DND-41 (cell line): Measurements from ENCODE around the gene TEKT3.

Source experiments
- CTCF ChIP-seq: IDR thresholded peaks from 2 replicates; pipeline ENCODE4 v1.5.1; 2012; ENCODE audit warnings: borderline replicate concordance, low read length, moderate library complexity, mild to moderate bottlenecking; ENCODE audit not compliant: poor library complexity, severe bottlenecking; ENCODE audit errors: extremely low read depth
- EZH2 ChIP-seq: IDR thresholded peaks from 3 replicates; pipeline ENCODE4 v1.6.1; 2012; ENCODE audit warnings: borderline replicate concordance, low read depth, mild to moderate bottlenecking, moderate library complexity, low read length, inconsistent platforms; ENCODE audit not compliant: severe bottlenecking

DNA sequence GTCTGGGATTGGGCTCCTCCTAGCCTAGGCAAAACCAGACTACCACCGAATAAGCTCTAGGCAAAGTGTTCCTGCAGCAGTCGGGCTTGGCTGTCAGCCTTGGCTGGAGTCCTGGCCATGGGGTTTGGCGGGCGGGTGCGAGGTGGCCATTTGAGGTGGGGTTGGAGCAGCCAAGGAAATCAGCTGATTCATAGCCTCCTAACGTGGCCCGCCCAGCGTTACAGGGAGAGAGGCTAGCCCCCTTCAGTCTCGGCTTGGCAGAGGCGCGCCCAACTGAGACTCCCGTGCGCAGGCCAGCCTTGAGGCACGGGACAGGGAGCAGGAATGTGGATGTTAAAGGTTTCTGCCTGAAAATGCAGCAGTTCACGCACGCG, 78.2 kb downstream of the TEKT3 start:
- TF ChIP-seq CTCF (no peak), EZH2 (no peak)
